HG03520 (cell line): ENCODE results near the gene STXBP6.
"Not testable (repeated sequence)": the region's sequence is repeated elsewhere in the genome, so short reads cannot be mapped to it uniquely, and the experiment has no call there.

Experiments used
- ATAC-seq: cut with Tn5 transposase; IDR thresholded peaks from one replicate; pipeline ENCODE4 v1.9.1; 2021; ENCODE audit warnings: mild to moderate bottlenecking, moderate library complexity; ENCODE audit not compliant: unreplicated experiment

Gene STXBP6

GRCh38 chr14:24774187-24774915 is 275.6 kb downstream of the STXBP6 start:
- no peak for ATAC-seq

DNA sequence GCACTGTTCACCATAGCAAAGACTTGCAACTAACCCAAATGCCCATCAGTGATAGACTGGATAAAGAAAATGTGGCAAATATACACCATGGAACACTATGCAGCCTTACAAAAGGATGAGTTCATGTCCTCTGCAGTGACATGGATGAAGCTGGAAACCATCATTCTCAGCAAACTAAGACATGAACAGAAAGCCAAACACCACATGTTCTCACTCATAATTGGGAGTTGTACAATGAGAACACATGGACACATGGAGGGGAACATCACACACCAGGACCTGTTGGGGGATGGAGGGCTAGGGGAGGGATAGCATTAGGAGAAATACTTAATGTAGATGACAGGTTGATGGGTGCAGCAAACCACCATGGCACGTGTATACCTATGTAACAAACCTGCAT is 276.4 kb downstream of the STXBP6 start:
- ATAC-seq, result not testable (repeated sequence)

- ATAC-seq, result no peak
These were observed 283.5 kb downstream of the STXBP6 start for GRCh38 chr14:24766434-24766833.

- ATAC-seq, result no peak
These were observed 288.8 kb downstream of the STXBP6 start for GRCh38 chr14:24761141-24761540.
